ENCODE measurements around the gene DYNC1I1.

Gene DYNC1I1

DNA sequence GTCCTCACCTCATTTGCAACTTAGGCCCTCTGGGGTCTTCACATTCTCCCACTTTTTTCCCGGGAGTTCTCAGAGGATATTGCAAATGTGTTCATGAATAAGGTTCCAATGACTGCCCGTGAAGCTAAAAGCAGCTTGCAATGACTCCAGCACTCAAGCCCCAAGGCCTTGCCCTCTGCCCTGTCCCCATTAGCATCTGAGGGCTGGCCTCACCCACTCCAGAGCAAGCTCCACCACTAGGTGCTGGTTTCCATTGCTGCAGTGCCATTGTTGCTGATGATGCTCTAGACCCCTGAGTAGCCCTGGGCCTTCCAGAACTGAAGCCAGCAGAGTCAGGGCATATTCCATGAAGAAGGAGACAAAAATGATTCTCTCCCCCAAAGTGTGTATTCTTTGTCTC lies 236.8 kb downstream of the DYNC1I1 start:
- ChIA-PET POLR2A (no interaction called here), CTCF (no interaction called here)
- no peak for DNase-seq (ENCODE audit: low read depth, low spot score)
- no peak overlapping the region for H3K4me3 ChIP-seq (ENCODE audit: low read depth, low read length)
- no peak for TF ChIP-seq CTCF (IDR thresholded peaks at IDR 0.05; ENCODE audit: insufficient read depth, low read length, missing control alignments)

DNA sequence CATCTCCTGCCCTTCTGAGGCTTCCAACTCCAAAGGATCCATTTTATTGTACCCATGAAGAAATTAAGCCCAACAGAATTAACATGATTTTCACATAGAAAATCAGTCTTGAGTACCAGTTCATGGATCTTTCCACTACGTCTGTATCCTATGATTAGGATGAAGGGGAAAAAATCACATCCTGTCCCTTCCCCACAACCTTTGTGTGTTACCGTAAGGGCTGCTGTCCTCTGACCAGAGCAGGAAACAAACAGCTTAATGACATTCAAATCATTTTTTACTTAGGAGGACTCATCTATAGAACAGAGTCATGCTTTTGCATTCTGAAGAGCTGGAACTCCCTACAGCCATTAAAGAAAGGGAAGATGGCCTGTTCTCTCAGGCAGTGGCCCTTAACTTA lies 241.5 kb downstream of the DYNC1I1 start:
- H3K4me3 ChIP-seq (ENCODE audit: low read depth, low read length) = no peak overlapping the region
- DNase-seq (ENCODE audit: low read depth, low spot score) = no peak
- ChIA-PET POLR2A (no interaction called here), CTCF (no interaction called here)
- no peak for TF ChIP-seq CTCF (IDR thresholded peaks at IDR 0.05; ENCODE audit: insufficient read depth, low read length, missing control alignments)

DNA sequence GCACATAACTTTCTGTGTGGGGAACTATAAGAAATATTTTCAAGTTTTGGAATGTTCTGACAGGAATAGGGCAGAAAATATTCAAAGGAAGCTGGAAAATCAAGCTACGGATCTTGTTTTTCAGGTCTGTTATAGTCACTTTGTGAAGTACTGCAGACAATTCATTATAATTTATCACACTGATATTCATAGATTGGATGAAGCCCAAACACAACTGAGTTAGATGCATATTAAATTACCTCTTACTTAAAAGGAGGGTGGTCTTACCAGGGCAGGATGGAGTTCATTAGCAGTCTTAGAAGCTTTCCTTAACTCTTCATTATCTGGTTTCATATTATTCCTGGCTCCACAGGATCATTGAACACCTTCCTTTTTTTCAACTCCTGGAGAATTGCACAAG lies 242.3 kb downstream of the DYNC1I1 start:
- no peak for DNase-seq (ENCODE audit: low read depth, low spot score)
- CTCF ChIA-PET = no interaction called here
- no peak overlapping the region for H3K4me3 ChIP-seq (ENCODE audit: low read depth, low read length)
- no peak for TF ChIP-seq CTCF (IDR thresholded peaks at IDR 0.05; ENCODE audit: insufficient read depth, low read length, missing control alignments)
- POLR2A ChIA-PET = no interaction called here

GRCh38 chr7:96016056-96016586 lies 243.8 kb downstream of the DYNC1I1 start:
- ChIA-PET CTCF (interaction anchor here (0.6 kb wide), 1 partner anchor 1009 kb away, joined by 3 read pairs; no protein-coding TSS in a partner anchor), POLR2A (no interaction called here)
- no peak for DNase-seq (ENCODE audit: low read depth, low spot score)
- TF ChIP-seq CTCF (IDR thresholded peaks at IDR 0.05; ENCODE audit: insufficient read depth, low read length, missing control alignments) = no peak
- no peak overlapping the region for H3K4me3 ChIP-seq (ENCODE audit: low read depth, low read length)

DNA sequence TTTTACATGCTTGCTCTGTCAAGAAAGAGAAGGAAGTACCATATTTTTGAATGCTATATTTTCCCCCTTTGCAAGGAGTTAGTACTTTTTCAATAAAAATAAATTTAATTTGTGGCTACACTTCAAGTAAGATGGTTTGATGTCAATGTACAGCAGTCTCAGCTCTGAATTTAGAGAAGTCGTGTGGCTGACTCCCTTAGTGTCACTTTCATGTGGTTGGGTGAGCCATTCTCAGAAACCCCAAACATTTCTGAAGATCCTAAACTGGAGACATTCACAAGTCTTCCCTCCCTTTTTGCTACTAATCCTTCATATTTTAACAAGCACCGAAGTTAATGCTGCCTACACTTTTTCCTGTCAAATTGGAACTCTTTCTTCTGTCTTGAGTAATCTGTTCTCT lies 244.4 kb downstream of the DYNC1I1 start:
- no peak for TF ChIP-seq CTCF (IDR thresholded peaks at IDR 0.05; ENCODE audit: insufficient read depth, low read length, missing control alignments)
- DNase-seq (ENCODE audit: low read depth, low spot score) = no peak
- CTCF ChIA-PET = no interaction called here
- POLR2A ChIA-PET = no interaction called here
- no peak overlapping the region for H3K4me3 ChIP-seq (ENCODE audit: low read depth, low read length)

GRCh38 chr7:96017877-96018276 lies 245.5 kb downstream of the DYNC1I1 start:
- DNase-seq (ENCODE audit: low read depth, low spot score) = no peak
- ChIA-PET POLR2A (no interaction called here), CTCF (no interaction called here)
- H3K4me3 ChIP-seq (ENCODE audit: low read depth, low read length) = no peak overlapping the region
- no peak for TF ChIP-seq CTCF (IDR thresholded peaks at IDR 0.05; ENCODE audit: insufficient read depth, low read length, missing control alignments)
